ENCODE measurements around the gene MPRIP. TPM values are rescaled to one million over a fixed set of nuclear protein-coding genes. Genes with fewer than 3 reads are reported as not detected.

The MPRIP gene
- total RNA-seq, 1 donor from 2014 or later, result 392 TPM

GRCh38 chr17:17050346-17051345 lies 8.4 kb downstream of the MPRIP start:
- no peak overlapping the region for H3K27ac Mint-ChIP-seq (ENCODE audit: unreplicated experiment)
- H3K36me3 Mint-ChIP-seq (ENCODE audit: low read depth, unreplicated experiment), result peaks cover 3% of the 10 kb centered on the region
- TF ChIP-seq CTCF (IDR thresholded peaks at IDR 0.05; ENCODE audit: unreplicated experiment), result no peak
- H3K4me1 Mint-ChIP-seq (ENCODE audit: unreplicated experiment), result peaks cover 69% of the 10 kb centered on the region
- DNase-seq (ENCODE audit: low spot score), result no peak
- no peak overlapping the region for H3K4me3 Mint-ChIP-seq (ENCODE audit: unreplicated experiment)
- H3K27me3 Mint-ChIP-seq (ENCODE audit: unreplicated experiment), result peaks cover 3% of the 10 kb centered on the region
- no peaks in the 10 kb centered on the region for H3K9me3 Mint-ChIP-seq (ENCODE audit: unreplicated experiment)

- Mint-ChIP-seq H3K36me3 (ENCODE audit: low read depth, unreplicated experiment) (peaks cover 3% of the 10 kb centered on the region), H3K4me1 (ENCODE audit: unreplicated experiment) (peaks cover 64% of the 10 kb centered on the region), H3K9me3 (ENCODE audit: unreplicated experiment) (no peaks in the 10 kb centered on the region), H3K27ac (ENCODE audit: unreplicated experiment) (no peak overlapping the region), H3K4me3 (ENCODE audit: unreplicated experiment) (no peak overlapping the region), H3K27me3 (ENCODE audit: unreplicated experiment) (peaks cover 3% of the 10 kb centered on the region)
- no peak for DNase-seq (ENCODE audit: low spot score)
- no peak for TF ChIP-seq CTCF (IDR thresholded peaks at IDR 0.05; ENCODE audit: unreplicated experiment)
These were observed 9.1 kb downstream of the MPRIP start for GRCh38 chr17:17051380-17051779.

DNA sequence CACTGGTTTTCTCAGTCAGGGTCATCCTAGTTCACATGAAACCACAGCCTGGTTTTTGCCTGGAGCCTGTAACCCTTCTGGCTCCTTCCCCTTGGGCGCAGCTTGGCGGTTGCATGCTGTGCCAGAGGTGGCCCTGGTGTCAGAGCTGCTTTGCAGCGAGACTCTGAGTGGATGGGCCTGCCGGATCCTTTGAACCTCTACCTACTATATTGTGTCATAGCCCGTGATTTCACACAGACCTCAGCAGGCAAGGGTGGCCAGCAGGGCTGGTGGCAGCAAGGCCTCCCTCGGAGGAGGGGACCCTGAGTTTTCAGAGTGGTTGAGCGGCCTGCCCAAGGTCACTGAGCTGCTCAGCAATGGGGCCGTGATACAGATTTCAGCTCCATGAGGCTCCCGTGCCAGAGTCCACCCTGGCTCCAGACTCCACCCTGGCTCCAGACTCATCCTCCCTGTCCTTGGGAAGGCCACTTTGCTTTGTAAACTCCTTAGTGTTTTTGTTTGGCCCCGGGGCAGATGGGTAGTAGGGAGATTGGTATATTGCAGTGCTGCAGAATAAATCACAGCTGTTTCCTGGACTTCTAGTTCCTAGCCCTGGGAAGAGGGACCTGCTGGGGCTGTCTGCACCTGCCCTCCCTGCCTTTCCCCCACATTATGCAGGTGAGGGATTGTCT lies 9.7 kb downstream of the MPRIP start:
- Mint-ChIP-seq H3K27me3 (ENCODE audit: unreplicated experiment) (peaks cover 3% of the 10 kb centered on the region), H3K36me3 (ENCODE audit: low read depth, unreplicated experiment) (peaks cover 3% of the 10 kb centered on the region), H3K9me3 (ENCODE audit: unreplicated experiment) (no peaks in the 10 kb centered on the region), H3K4me1 (ENCODE audit: unreplicated experiment) (peaks cover 61% of the 10 kb centered on the region), H3K27ac (ENCODE audit: unreplicated experiment) (no peak overlapping the region), H3K4me3 (ENCODE audit: unreplicated experiment) (no peak overlapping the region)
- no peak for TF ChIP-seq CTCF (IDR thresholded peaks at IDR 0.05; ENCODE audit: unreplicated experiment)
- DNase-seq (ENCODE audit: low spot score), result no peak

DNA sequence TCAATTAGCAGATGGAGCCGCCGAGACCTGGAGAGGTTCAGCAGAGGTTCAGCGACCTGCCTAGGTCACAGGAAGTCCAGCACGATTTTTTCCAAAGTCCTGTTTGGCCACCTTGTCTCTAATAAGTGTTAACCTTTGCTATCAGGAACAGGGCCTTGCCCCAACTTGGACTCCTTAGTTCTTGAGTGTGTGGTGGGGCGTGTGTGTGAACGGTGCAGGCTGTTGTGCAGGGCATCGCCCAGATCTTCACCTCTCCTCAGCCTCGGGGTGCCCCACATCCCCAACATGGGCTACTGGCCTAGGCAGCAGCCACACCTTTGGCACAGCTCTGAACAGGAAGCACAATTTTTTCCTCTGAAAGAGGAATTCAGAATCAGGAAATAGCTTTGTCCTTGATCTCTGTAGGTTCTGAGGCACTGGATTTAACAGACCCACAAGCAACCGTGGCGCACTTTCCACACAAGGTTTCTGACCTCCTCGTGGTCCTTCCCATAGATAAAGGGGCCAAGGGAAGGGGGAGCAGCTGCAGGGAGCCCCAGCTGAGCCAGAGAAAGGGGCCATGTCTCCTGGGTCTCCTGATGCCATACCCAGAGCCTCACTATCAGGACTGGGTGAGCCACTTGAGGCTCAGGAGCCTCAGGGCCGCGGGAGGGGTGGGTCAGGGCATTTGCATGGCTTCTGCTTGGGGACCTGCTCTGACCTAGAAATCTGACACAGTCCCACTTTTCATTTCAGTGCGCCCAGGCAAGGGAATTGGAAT lies 10.4 kb downstream of the MPRIP start:
- H3K27me3 Mint-ChIP-seq (ENCODE audit: unreplicated experiment), result peaks cover 3% of the 10 kb centered on the region
- H3K27ac Mint-ChIP-seq (ENCODE audit: unreplicated experiment), result peak overlapping the region; percentile 90
- DNase-seq (ENCODE audit: low spot score), result no peak
- no peaks in the 10 kb centered on the region for H3K9me3 Mint-ChIP-seq (ENCODE audit: unreplicated experiment)
- H3K4me3 Mint-ChIP-seq (ENCODE audit: unreplicated experiment), result no peak overlapping the region
- H3K4me1 Mint-ChIP-seq (ENCODE audit: unreplicated experiment), result peaks cover 56% of the 10 kb centered on the region
- H3K36me3 Mint-ChIP-seq (ENCODE audit: low read depth, unreplicated experiment), result peaks cover 2% of the 10 kb centered on the region
- no peak for TF ChIP-seq CTCF (IDR thresholded peaks at IDR 0.05; ENCODE audit: unreplicated experiment)
